GM18519 (cell line): ENCODE measurements around the gene PTPRG.
"Not testable (repeated sequence)": the region's sequence is repeated elsewhere in the genome, so short reads cannot be mapped to it uniquely, and the experiment has no call there.

ENCODE experiments used
- ATAC-seq: cut with Tn5 transposase; IDR thresholded peaks from one replicate; pipeline ENCODE4 v1.9.1; 2021; ENCODE audit warnings: mild to moderate bottlenecking, moderate library complexity; ENCODE audit not compliant: unreplicated experiment, low FRiP score

PTPRG gene

GRCh38 chr3:62015111-62015510, 453.7 kb downstream of the PTPRG start:
- ATAC-seq, result no peak

GRCh38 chr3:62019906-62020305, 458.5 kb downstream of the PTPRG start:
- no peak for ATAC-seq

DNA sequence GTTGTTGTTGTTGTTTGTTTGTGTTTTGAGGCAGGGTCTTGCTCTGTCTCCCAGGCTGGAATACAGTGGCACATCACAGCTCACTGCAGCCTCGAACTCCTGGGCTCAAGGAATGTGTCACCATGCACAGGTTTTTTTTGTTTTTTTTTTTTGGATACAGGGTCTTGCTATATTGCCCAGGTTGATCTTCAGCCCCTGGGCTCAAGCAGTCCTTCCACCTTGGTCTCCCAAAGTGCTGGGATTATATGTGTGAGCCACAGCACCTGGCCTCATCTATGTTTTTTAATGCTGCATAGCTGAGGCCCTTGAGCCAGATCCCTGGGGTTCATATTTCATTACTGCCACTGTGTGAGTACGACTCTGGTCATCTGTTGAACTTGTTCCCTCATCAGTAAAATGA, 459.3 kb downstream of the PTPRG start:
- no peak for ATAC-seq

GRCh38 chr3:62022312-62022711, 460.9 kb downstream of the PTPRG start:
- no peak for ATAC-seq

- no peak for ATAC-seq
Observed at GRCh38 chr3:62024882-62025281, 463.5 kb downstream of the PTPRG start.

DNA sequence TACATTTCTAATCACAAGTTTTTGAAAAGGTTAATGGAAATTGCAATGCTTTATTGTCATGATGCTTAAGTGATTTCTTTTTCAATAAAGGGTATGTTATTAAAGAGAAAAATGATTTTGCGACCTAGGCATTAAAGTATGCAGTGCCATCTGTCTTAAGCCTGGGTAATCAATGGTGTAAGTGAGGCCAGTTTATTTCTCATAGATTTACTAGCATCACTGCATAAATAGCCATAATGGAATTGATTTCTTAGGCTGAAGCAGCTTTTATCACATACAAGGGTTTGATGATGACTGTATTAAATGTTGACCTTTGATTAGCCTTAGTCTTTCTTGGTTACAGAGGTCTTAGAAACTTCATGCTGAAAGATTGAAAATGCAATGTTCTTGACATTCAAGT, 464.5 kb downstream of the PTPRG start:
- no peak for ATAC-seq

GRCh38 chr3:62027241-62027640, 465.9 kb downstream of the PTPRG start:
- no peak for ATAC-seq

DNA sequence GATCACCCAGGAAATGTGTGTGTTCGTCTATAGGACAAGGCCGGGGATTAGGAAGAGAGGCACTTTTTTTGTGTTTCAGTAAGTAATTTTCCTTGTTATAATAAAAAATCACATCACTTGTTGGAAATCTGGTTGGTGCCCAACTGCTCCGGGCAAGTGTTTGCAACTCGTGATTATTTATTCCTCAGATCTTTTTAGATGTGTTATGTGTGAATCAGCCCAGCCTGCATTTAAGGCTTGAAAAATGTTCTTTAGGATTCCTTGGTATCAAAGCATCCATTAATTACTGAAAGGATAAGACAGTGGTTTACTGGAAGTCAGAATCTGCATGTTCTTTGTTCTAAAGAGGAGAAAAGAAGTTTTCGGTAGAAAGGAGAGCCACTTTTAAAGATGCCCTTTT, 466.4 kb downstream of the PTPRG start:
- ATAC-seq, result no peak

DNA sequence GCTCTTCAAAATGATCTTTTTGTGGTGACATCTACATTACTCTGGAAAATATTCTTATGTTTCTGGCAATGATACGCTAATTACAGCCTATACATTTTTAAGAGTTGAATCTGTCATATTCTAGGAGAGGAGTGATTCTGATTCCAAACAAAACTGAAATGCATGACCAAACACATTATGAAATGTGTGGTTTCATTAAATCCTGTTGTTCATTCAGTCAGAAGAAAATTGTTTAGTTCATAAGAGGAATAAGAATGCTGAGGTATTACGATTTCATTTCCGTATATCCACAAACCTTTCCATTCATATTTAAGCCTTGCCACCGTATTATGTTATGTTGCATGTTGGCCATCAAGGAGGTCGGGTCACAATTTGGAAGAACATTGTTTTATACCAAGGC, 466.9 kb downstream of the PTPRG start:
- no peak for ATAC-seq

DNA sequence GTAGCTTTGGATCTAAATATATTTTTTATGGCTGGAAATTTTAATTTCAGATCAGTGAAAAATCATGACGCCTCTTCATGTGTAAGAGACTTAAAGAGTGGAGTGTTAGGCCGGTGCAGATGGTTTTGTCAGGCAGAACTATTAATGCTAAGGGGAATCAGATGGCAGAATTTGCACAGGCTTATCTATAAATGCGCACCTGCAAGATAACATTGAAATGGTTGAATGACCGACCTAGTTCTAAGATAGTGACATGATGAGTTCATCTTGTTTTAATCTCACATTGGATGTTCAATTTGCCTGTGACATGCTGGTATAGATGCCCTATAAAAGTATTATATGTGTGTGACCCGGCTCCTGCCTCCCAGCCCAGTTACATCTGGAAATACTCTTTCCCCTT, 471.4 kb downstream of the PTPRG start:
- ATAC-seq, result no peak

DNA sequence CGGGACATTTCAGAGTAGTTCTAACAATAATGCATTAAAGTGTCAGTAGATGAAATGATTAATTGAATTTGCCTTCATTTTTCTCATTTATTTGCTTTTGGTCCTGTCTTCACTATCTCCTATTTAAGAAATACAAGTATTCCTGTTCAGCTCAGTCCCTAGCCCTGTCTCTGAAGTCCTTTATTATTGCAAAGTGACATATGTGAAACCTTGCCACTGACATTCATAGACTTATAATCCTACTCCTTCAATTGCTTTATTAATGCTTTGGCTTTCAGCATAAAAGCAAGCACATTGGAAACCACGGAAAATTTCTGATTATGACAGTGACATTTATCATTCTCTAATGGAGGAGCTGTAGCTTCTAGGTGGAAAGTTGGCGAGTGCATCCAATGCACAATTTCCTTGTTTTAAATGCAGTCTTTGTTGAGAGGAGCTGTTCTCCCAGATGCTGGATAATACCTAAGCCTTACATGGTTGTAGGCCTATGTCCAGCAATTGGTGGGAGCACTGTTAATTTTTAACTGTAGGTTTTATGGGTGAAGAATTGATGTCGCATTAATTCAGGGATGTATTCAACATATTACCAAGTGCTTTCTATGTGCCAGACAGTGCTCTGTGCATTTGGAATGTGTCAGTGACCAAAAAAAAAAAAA, 474.2 kb downstream of the PTPRG start:
- no peak for ATAC-seq

DNA sequence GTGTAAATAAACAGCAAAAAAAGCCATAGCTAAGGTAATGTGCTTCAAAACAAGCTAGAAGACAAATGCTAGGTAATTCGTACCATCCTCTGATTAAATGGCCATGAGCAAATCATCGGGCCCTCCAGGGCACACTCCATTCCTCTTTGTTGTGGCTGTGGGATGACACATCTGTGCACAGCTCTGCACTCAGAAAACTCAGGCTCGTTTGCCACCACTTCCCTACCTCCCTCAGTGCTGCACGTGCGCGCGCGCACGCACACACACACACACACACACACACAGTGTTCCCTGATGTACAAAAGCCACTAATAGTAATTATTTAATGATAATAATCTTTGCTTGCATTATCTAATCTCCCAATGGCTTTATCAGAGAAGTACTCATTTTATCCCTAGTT, 475.4 kb downstream of the PTPRG start:
- ATAC-seq, result no peak

DNA sequence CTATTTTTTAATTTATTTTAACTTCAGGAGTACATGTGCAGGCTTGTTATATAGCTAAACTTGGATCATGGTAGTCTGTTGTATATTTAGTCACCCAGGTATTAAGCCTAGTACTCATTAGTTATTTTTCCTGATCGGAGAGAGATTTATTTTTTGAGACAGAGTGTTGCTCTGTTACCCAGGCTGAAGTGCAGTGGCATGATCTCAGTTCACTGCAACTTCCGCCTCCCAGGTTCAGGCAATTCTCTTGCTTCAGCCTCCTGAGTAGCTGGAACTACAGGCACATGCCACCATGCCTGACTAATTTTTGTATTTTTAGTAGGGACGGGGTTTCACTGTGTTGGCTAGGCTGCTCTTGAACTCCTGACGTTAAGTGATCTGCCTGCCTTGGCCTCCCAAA, 477.4 kb downstream of the PTPRG start:
- ATAC-seq, result not testable (repeated sequence)

DNA sequence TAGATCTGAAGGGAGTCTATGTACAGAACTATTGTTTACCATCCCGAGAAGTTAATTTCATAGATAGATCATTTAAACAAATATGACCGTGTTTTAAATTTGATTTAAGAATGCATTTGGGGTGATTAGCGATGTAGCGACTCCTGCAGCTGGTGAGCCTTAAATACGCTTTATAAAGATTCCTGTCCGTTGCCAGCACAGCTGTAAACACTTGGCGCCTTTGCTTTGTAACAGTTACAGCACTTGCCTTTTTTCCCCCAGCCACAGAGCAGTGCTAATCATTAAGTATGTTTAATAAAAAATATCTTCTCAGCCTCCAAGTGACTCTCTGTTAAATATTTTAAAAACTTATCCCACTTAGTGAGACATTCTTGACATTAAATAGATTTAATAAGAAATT, 478.2 kb downstream of the PTPRG start:
- no peak for ATAC-seq

DNA sequence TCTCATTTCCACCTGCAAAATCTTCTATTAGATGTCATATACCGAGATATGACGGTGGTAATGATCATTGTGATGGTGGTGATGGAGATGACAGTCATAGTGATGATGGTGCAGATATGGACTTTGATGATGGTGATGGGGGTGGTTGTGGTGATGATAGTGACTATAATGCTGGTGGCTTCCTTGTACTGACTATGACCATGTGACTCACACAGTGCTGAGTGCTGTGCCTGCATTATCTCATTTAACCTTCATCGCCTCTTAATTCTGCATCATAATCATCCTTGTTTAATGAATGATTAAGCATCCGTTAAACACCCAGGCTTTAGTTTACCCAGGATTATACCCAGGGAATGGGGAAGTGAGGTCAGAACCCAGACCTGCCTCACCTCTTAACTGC, 480.3 kb downstream of the PTPRG start:
- ATAC-seq, result no peak

DNA sequence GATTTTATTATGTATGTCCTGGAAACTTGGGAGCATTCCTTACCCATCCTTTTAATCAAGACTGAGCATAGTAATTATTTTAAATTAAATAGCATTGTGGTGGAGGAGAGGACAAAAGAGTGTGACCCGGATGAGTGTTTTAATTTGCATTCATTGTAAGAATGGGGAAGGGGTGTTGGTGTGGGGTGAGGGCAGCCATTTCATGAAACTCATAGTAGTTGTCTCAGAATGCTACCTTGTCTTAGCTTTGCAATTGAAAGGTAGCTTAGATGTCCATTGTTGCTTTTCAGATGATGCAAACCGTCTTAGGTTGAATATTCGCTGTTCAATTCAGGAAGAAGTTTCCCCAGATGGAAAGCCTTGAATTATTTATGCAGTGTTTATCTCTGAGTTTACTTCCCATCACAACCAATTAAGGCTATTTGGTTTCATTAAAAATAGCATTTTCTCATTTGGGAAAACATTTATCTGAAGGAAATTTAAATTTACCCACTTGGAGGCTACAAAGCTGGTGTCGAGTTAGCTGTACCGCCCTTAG, 483.6 kb downstream of the PTPRG start:
- ATAC-seq, result no peak

- no peak for ATAC-seq
Observed at GRCh38 chr3:62046326-62046725, 485.0 kb downstream of the PTPRG start.

DNA sequence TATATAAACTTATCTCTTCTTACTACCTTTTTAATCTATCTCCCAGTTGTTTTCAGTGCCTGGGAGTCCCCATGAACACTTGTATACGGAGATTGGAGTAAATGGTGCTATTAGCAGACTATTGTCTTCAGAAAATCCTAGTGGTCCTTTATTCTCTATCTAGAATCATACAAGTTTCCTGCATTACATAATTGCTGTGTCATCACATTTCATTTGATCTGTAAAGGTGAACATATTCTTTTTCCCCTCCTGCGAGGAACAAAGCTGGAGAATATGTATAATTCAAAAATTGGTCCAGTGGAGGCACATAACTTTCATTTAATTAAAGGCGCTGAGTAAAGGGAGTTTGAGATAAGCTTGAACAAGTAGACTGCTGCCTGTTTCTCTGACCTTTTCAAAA, 487.2 kb downstream of the PTPRG start:
- ATAC-seq, result no peak

GRCh38 chr3:62049033-62049432, 487.7 kb downstream of the PTPRG start:
- ATAC-seq, result no peak

- no peak for ATAC-seq
Observed at GRCh38 chr3:62051506-62051905, 490.1 kb downstream of the PTPRG start.

DNA sequence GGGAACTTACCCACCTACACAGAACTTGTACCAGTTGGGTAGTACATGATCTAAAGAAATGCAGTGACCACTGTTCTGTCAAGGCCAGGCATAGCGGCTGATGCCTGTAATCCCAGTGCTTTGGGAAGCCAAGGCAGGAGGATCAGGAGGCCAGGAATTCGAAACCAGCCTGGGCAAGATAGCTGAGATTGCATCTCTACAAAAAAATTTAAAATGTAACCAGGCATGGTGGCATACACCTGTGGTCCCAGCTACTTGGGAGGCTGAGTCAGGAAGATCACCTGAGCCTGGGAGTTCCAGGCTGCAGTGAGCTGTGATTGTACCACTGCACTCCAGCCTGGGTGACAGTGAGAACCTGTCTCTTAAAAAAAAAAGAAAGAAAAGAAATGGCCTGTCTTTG, 491.0 kb downstream of the PTPRG start:
- ATAC-seq, result no peak

GRCh38 chr3:62056658-62057057, 495.3 kb downstream of the PTPRG start:
- no peak for ATAC-seq
